Ovary (tissue), 9 donors: ENCODE measurements around the gene A1BG. TPM values are rescaled to one million over a fixed set of nuclear protein-coding genes. Genes with fewer than 3 reads are reported as not detected.

ENCODE experiments used
- DNase-seq, 5 donors: peaks; one replicate each; pipeline ENCODE4 v3.0.0-alpha.2; 2019 to 2020
- H3K27ac ChIP-seq, 2 donors: fragments of 200-600 bp; one replicate each; pipeline versions ENCODE4 v1.5.1 to v1.8.0; 2019 to 2022
- H3K27me3 ChIP-seq: fragments of 200-600 bp; one replicate; pipeline ENCODE4 v1.8.0; 2022
- H3K36me3 ChIP-seq: fragments of 200-600 bp; sonication (generic); one replicate; pipeline ENCODE4 v1.5.1; 2019
- H3K4me1 ChIP-seq: one replicate; pipeline ENCODE4 v1.8.1; 2013; ENCODE audit warnings: mild to moderate bottlenecking, moderate library complexity; ENCODE audit not compliant: insufficient read depth
- H3K4me3 ChIP-seq: fragments of 200-600 bp; sonication (generic); one replicate; pipeline ENCODE4 v1.5.1; 2017
- H3K9me3 ChIP-seq, 2 donors: fragments of 200-600 bp in 1 of 2; sonication (generic) in 1 of 2; one replicate each; pipeline versions ENCODE4 v1.5.1 to v1.8.1; 2013 to 2019; ENCODE audit warnings: mild to moderate bottlenecking in 1 of 2, moderate library complexity in 1 of 2
- EP300 ChIP-seq: sonication (generic); formaldehyde crosslinking; IDR thresholded peaks from one replicate; pipeline ENCODE4 v1.6.1; 2017; ENCODE audit warnings: antibody characterized with exemption
- POLR2A ChIP-seq: fragments of 450-650 bp; IDR thresholded peaks from one replicate; pipeline ENCODE4 v1.6.1; 2017; ENCODE audit warnings: antibody characterized with exemption, mild to moderate bottlenecking, moderate library complexity
- WGBS, 3 donors: extraction: QIAGEN DNeasy Blood & Tissue Kit in 1 of 3; methylation state at CpG; one replicate each; pipeline versions ENCODE4 v1.1.5 to v1.1.7; 2013 to 2017; 5-methylcytosine and 5-hydroxymethylcytosine counted together
- intact Hi-C, 4 donors: fragments of 100-400 bp; cut with DNase I; formaldehyde crosslinking; loops; one replicate each; pipeline versions ENCODE4 v1.11.0 to v1.15.1; 2022 to 2023
- polyA plus RNA-seq, 2 donors: library from polyadenylated mRNA; stranded (reverse); fragments of 200-250 nt in 1 of 2; fragments of 350-450 nt in 1 of 2; fragmentation: Illumina TruSeq in 1 of 2; extraction: RNeasy Lipid Tissue Mini Kit (QIAGEN cat#74804) in 1 of 2; gene quantifications; one replicate each; pipeline ENCODE4 v1.2.3, GENCODE V29; 2013 to 2014
- total RNA-seq, 7 donors: library from RNA; depleted of rRNA in 2 of 7; stranded (reverse); fragments of >200 nt in 2 of 7; fragmentation: NEBNext Ultra II Directional in 3 of 7; extraction: Animal tissue kit (Norgen Biotek cat#: 25700) in 3 of 7; gene quantifications; one replicate each; pipeline versions ENCODE4 v1.1.0 to v1.2.4, GENCODE V29; 2016 to 2023
- TF ChIP-seq, protein P1 (sequence below), 3 donors: fragments of 450-650 bp in 2 of 3; fragments of 200-600 bp in 1 of 3; IDR thresholded peaks; one replicate each; pipeline versions ENCODE4 v1.5.1 to v1.8.0; 2016 to 2022; ENCODE audit warnings: antibody characterized with exemption in 3 of 3, mild to moderate bottlenecking in 1 of 3
- donor health status: DM: no; HTN: no; CAD: no; lungs with moderate emphysema.
- donor health status: DM: no; HTN: no; CAD: no.
- donor health status: Bipolar disorder and iron deficiency.
- donor health status: DM: yes; HTN: yes; CAD: no.
- donor health status: DM: no; HTN: no; CAD: no.
- donor health status: DM: yes; HTN: yes; CAD: no.

Gene A1BG
- total and polyA plus RNA-seq, 9 donors: 0.38 to 32.4 (median 4.8) TPM

DNA sequence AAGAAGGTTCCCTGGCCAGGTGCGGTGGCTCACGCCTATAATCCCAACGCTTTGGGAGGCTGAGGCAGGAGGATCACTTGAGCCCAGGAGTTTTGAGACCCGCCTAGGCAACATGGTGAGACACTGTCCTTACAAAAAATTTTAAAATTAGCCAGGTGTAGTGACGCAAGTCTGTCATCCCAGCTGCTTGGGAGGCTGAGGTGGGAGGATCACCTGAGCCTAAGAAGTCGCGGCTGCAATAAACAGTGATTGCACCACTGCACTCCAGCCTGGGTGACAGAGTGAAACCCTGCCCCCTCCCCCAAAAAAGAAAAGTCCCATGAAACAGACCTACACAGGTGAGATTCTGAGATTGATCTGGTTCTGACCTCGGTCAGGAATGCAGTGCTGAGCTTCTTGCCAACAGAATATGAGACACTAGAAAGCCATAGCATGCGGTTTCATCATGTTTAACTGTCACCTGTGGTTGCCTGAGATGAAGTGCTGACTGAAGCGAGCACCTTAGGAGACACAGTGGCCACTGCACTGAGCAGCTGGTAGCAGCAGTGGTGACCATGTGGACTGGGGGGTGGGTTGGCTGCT, 2.0 kb upstream of the A1BG start:
- WGBS, 3 donors: 92 to 96% (median 95%) methylated on average over 10 of the region's 10 CpGs
- no peak overlapping the region for H3K4me3 ChIP-seq

DNA sequence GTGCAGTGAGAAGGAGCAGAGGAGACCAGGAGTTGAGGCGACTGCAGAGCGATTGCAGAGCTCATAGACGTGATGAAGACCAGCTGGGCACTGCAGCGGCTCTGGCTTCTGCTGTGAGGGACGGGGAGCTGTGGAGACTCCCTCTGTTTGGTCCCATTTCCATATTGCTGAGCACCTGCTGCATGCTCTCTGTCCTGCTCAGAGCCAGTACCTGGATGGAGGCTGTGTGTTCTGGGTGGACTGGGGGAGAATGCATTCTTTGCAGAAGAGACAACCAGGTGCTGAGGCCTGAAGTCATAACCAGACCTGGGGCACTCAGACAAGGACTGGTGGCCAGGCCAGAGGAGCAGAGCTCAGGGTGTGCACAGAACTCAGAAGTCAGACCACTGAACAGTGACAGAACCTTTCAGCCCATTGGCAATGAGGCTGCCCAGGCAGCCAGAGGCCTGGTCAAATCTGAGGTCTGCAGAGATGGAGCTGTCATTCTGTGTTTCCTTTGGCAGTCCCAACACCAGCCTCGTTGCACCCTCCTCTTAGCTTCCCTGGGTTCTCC, 1.3 kb upstream of the A1BG start:
- 68 to 83% (median 72%) methylated on average over 6 of the region's 6 CpGs for WGBS, 3 donors
- Histone ChIP-seq H3K27ac (no peak overlapping the region), H3K9me3 (no peaks in the 10 kb centered on the region), H3K27me3 (no peaks in the 10 kb centered on the region), H3K4me1 (no peaks in the 10 kb centered on the region), H3K36me3 (no peaks in the 10 kb centered on the region), H3K4me3 (no peak overlapping the region)
- intact Hi-C loops: no loop called here
- no peak for DNase-seq
- TF ChIP-seq, protein P1, sequence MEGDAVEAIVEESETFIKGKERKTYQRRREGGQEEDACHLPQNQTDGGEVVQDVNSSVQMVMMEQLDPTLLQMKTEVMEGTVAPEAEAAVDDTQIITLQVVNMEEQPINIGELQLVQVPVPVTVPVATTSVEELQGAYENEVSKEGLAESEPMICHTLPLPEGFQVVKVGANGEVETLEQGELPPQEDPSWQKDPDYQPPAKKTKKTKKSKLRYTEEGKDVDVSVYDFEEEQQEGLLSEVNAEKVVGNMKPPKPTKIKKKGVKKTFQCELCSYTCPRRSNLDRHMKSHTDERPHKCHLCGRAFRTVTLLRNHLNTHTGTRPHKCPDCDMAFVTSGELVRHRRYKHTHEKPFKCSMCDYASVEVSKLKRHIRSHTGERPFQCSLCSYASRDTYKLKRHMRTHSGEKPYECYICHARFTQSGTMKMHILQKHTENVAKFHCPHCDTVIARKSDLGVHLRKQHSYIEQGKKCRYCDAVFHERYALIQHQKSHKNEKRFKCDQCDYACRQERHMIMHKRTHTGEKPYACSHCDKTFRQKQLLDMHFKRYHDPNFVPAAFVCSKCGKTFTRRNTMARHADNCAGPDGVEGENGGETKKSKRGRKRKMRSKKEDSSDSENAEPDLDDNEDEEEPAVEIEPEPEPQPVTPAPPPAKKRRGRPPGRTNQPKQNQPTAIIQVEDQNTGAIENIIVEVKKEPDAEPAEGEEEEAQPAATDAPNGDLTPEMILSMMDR (IDR thresholded peaks at IDR 0.05): no peak
- no peak for TF ChIP-seq POLR2A
- no peak for TF ChIP-seq EP300

More for the DNA sequence above, 2.0 kb upstream of the A1BG start:
- intact Hi-C loops: no loop called here
- Histone ChIP-seq H3K4me1 (no peaks in the 10 kb centered on the region), H3K27me3 (no peaks in the 10 kb centered on the region), H3K36me3 (no peaks in the 10 kb centered on the region), H3K9me3 (no peaks in the 10 kb centered on the region), H3K27ac (no peak overlapping the region)
- TF ChIP-seq, protein P1 (IDR thresholded peaks at IDR 0.05): no peak
- TF ChIP-seq POLR2A (no peak), EP300 (no peak)
- no peak for DNase-seq

DNA sequence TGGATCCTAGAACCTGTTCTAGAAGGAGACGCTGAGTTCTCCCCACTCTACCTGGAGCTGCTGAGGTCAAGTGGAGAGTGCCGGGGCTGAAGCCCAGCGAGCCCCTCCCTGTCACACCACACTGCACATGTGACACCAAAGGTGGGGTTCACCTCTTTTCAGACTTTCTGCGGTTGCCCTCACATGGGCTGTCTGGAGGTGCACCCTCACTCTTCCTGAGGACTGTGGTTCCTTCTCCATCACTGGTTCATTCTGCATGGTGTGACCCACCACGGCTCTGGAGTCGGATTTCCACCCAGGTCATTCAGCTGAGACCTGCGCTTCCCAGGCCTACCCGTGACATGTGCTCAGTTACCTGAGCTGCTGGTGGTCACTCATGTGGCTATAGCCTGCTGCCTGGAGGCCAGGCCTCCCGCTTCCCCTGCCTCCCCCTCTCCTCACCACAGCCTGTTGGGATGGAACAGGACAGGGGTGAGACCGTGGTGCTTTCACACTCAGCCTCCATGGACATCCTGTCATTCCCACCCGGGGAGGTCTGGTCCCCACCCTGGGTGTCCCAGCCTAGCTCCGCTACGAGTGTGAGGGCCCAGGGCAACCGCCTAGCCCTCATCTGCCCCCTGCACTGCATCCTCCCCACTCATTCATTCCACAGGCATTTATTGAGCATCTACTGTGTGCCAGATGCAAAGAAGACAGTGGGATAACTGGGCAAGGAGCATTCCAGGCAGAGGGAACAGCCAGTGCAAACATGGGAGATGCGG, 605 bp upstream of the A1BG start:
- no peak for TF ChIP-seq POLR2A
- TF ChIP-seq, protein P1 (IDR thresholded peaks at IDR 0.05): no peak
- TF ChIP-seq EP300: no peak
- Histone ChIP-seq H3K27me3 (no peaks in the 10 kb centered on the region), H3K27ac (no peak overlapping the region), H3K4me1 (no peaks in the 10 kb centered on the region), H3K4me3 (no peak overlapping the region), H3K36me3 (no peaks in the 10 kb centered on the region), H3K9me3 (no peaks in the 10 kb centered on the region)
- intact Hi-C loops: no loop called here
- WGBS, 3 donors: 83 to 92% (median 87%) methylated on average over 15 of the region's 15 CpGs
- DNase-seq: no peak

DNA sequence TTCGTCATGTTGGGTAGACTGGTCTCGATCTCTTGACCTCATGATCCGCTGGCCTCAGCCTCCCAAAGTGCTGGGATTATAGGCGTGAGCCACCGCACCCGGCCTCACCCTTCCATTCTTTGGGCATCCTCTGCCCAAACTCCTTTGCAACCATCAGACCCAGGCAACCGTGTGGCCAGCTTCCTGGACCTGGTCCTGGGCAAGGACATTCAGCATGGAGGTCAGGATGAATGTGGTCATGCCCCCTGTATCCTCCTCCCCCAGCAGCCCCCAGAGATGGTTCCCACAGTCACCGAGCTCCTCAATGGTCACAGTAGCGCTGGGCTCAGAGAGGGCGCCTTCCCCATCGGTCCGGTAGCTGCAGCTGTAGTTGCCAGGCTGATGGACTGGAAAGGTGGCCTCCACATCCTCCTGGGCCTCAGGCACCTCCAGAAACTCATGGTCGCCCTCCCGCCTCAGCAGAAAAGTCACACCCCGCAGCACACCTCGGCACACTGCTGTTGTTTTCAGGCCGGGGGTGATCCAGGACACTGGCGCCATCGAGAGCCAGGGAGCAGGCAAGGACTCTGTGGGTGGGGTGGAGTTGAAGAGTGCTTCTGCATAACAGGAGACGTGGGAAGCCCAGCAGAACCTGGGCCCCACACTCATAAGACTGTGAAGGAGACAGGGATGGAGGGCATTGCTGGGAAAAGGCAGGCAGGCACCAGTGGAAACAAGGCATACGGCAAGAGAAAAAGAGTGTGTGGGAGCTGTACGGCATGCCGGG, 1.1 kb downstream of the A1BG start:
- Histone ChIP-seq H3K36me3 (no peaks in the 10 kb centered on the region), H3K9me3 (no peaks in the 10 kb centered on the region), H3K4me3 (no peak overlapping the region), H3K4me1 (no peaks in the 10 kb centered on the region), H3K27me3 (no peaks in the 10 kb centered on the region), H3K27ac (no peak overlapping the region)
- no peak for DNase-seq
- intact Hi-C loops: no loop called here
- no peak for TF ChIP-seq POLR2A
- TF ChIP-seq, protein P1 (IDR thresholded peaks at IDR 0.05): no peak
- TF ChIP-seq EP300: no peak
- WGBS, 3 donors: 74 to 86% (median 81%) methylated on average over 22 to 23 of the region's 23 CpGs
